HG03439 (cell line): ENCODE data around the gene GJA5.

ENCODE experiments used
- ATAC-seq: cut with Tn5 transposase; IDR thresholded peaks from one replicate; pipeline ENCODE4 v1.9.1; 2021; ENCODE audit warnings: mild to moderate bottlenecking, moderate library complexity; ENCODE audit not compliant: unreplicated experiment

Gene GJA5

GRCh38 chr1:147729315-147729714 lies 31.1 kb downstream of the GJA5 start:
- ATAC-seq = no peak

- no peak for ATAC-seq
Observed at GRCh38 chr1:147726168-147726567, 34.2 kb downstream of the GJA5 start.

- ATAC-seq = no peak
Observed at GRCh38 chr1:147725685-147726084, 34.7 kb downstream of the GJA5 start.

GRCh38 chr1:147723691-147724323 lies 36.6 kb downstream of the GJA5 start:
- no peak for ATAC-seq

GRCh38 chr1:147722124-147722523 lies 38.3 kb downstream of the GJA5 start:
- ATAC-seq = no peak

GRCh38 chr1:147721716-147722115 lies 38.7 kb downstream of the GJA5 start:
- no peak for ATAC-seq

- ATAC-seq = no peak
Observed at GRCh38 chr1:147720557-147720956, 39.8 kb downstream of the GJA5 start.

GRCh38 chr1:147719711-147720225 lies 40.6 kb downstream of the GJA5 start:
- no peak for ATAC-seq

GRCh38 chr1:147719029-147719698 lies 41.2 kb downstream of the GJA5 start:
- ATAC-seq = no peak

GRCh38 chr1:147717706-147718097 lies 42.7 kb downstream of the GJA5 start:
- no peak for ATAC-seq

- no peak for ATAC-seq
Observed at GRCh38 chr1:147717051-147717705, 43.2 kb downstream of the GJA5 start.

GRCh38 chr1:147712605-147713004 lies 47.8 kb downstream of the GJA5 start:
- no peak for ATAC-seq
